Hematopoietic multipotent progenitor cell treated with erythropoietin and hydrocortisone succinate and interleukin-3 and kit ligand, for 8 days (in vitro differentiated cells): ENCODE data around the gene SPNS1.

Source experiments
- DNase-seq: peaks from one replicate; pipeline ENCODE4 v3.0.0-alpha.2; 2015

Gene SPNS1

DNA sequence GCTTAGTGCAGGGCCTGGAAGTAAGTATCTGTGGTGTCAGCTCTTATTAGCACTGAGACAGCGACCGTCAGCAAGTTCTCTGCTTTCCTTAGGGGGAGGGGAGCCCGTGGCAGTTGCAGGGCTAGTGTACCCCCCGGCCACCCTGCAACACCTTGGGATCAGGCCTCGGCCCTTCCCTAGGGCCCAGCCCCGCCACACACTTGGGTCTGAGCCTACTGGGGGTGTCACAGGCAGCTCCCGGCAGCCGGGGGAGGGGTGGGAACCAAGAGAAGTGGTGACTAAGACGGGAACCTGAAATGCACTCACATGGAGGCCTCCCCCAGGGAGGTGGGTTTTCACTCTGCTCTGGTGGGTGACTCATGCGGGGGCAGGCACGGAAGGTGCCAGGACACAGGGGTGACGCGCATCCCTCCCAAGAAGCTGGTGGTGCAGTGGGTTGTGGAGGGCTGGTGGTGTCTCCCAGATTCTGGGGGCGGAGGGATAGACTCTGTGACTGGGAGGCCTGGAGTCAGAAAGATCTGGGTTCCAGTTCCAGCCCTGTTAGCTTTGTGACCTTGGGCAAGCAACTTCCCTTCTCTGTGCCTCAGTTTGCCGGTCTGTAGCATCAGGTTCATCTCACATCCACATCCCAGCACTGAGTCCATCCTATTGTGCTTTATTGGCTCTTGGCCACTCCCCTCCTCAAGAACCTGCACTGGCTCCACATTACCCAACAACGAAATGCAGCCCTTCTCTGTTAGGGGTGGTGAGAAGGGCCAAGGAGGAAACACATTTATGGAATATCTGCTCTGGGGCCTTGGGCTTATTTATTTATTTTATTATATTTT is 54.8 kb downstream of the SPNS1 start:
- peak; percentile 65 for DNase-seq

DNA sequence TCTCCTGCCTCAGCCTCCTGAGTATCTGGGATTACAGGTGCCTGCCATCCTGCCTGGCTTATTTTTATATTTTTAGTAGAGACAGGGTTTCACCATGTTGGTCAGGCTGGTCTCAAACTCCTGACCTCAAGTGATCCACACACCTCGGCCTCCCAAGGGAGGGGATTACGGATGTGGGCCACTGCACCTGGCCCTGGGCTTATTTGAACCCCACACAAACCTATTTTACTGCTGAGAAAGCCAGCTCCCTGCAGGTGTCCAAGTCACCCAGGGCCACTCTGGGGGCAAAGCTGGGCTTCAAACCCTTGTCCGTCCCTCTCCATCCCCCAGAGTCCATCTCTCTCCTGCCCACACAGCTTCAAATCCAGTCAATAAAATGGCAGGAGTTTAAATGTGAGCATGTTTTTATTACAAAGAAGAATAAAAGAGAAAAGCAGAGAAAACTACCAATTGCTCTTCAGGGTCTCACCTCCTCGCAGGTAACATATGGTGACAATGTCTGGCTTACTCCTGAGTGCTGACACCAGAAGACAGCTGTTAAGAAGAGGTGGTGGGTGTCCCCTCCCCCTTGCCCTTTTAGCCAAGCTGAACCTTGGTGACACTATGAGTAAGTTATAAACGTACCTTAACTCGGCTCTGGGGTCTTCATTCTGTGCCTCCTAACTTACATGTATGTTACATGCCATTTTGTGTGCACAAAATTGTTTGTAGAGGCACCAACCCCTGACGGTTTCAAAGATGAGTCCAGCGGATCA is 55.7 kb downstream of the SPNS1 start:
- DNase-seq, result no peak
